Lung microvascular endothelial cell (primary cell): ENCODE data around the gene TTN. TPM values are rescaled to one million over a fixed set of nuclear protein-coding genes. Genes with fewer than 3 reads are reported as not detected.
"Not testable (repeated sequence)": the region's sequence is repeated elsewhere in the genome, so short reads cannot be mapped to it uniquely, and the experiment has no call there.

ENCODE experiments used
- DNase-seq, 2 donors: peaks; one replicate each; pipeline versions ENCODE4 v3.0.0 to v3.0.0-alpha.2; 2010; ENCODE audit warnings: low read depth in 2 of 2
- total RNA-seq: library from RNA; depleted of rRNA; stranded (reverse); fragments of >200 nt; gene quantifications from 2 replicates; pipeline ENCODE4 v1.2.1, GENCODE V29; 2014

Gene TTN
- total RNA-seq, 1 donor from 2014 or later: 0.60 TPM

DNA sequence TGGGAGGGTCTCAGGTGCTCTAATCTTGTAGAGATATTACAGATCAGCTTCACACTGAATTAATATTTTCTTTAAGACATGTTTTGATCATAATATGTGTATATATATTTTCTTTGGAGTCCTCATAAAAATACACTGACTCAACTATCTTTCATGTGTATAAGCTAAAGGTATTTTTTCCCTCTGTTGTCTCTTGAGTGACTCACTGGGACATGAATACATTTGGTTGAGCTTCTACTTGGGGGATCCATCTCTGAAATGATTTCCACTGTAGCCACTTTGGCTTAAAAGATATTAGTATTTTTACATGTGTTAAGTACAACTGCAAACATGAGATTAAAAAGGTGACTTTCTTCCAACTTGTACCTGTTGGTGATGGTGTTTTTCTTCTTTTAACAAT is 140.8 kb downstream of the TTN start:
- no peak for DNase-seq

DNA sequence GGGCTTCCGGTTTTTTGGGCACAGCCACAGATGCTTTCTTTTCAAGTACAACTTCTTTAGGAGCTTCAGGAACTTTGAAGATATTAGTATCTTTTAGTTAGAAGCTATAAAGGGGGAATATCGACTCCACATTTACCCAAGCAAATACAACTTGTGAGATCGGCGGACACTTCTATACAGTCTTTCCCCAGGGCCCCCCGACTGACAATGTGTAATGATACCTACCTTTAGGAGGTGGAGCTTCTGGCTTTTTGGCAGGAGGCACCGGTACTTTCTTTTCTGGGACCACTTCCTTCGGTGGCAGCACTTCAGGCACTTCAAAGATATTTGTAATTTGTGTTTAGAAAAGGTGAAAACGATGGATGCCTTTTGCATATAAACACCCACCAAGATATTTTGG is 148.7 kb downstream of the TTN start:
- not testable (repeated sequence) for DNase-seq

DNA sequence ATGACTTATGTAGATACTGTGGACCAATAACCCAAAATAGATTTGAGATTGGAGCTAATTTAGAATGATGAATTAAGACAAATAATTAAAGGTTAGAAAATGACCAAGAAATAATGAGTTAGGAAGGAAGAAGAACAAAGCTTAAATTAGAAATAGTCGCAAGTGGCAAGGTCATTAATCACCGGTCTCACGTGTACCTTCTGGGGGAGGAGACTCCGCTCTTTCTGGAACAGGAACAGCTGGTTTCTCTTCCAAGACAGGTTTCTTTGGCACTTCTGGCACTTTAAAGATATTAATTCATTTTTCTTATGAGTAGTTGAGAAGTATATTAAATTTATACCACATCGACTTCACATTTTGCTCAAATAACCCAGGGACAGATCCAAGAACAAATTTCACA is 156.7 kb downstream of the TTN start:
- no peak for DNase-seq

DNA sequence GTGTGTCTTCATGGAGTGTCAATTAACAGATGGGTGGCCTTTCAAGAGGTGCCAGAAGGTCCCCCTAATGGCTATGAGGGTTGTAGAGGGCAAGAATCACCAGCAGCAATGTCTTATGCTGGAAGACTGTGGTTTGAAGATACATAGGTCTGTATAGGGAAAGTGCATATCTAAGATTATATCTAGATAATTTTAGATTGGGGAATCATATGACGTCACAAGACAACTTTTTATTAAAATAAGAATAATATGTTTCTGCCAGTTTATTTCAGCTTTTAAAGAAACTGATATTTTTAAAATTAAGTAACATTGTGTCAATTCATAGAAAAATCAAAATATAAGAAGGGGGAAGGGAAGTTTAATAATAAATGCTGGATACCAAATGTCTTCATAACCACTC is 162.3 kb downstream of the TTN start:
- no peak for DNase-seq

DNA sequence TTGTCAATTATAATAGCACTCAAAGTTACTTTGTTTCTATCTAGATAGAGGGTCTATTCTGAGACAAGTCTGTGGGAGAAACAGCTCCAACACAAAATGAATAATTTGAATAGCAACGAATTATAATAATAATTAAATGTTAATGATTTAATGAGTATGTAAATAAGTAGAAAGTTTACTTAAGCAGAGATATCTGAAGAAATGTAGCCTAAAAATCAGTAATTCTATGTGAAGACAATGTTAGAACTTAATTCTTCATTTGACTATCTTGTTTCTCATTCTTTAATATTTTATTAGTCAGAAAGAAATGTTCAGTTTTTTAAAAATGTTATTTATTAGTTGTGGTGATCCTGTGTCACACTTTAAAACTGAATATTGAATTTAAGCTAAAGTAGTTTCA is 165.7 kb downstream of the TTN start:
- no peak for DNase-seq

DNA sequence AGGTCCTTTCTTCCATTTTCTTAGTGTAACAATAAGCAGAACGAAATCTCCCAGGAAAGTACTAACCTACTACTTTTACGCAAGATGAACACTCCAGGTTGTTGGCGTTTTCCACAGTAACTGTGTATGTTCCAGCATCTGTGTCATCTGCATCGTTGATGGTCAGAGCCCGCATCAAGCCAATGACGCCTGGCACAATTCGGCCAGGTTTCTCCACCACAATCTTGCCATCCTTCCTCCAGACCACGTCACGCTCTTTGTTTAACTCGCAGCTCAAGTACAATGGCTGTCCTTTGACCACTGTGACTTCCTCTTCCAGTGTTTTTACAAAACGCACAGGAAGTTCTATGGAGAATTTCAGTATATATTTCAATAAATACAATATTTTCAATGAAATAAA is 171.3 kb downstream of the TTN start:
- no peak for DNase-seq

DNA sequence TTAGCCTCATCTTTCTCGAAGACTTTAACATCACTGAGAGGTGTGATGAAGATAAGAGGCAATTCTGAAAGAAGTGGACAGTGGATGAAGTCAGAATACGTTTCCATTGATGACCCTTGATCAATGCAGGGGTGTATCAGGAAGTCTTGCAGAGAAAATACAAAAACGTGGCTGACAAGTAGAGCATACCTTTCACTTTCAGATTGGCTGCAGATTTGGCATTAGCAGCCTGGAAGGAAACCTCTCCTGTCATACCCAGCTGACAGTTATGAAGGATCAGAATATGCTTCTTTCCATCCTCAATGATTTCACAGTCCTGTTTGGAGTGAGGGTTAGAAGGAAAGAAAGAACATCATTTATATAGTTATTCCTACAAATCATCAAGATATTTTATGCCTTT is 174.5 kb downstream of the TTN start:
- no peak for DNase-seq

DNA sequence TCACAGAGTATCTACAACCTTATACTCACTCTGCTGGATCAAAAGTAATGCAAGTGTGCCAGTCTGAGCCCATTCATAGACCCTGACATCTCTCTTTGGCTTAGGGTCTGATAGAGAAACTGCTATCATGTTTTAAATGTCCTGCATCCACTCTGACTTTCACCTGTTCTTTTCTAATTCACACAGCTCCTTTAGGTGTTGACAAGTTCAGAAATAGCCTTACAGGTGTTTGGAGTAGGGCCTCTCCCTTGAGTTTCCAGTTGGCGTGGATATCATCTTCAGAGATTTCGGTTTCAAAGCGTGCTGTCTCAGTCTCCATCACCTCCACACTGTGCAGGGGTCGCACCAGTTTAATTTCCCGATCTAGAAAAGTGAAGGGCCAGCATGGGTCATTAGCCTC is 176.6 kb downstream of the TTN start:
- no peak for DNase-seq

DNA sequence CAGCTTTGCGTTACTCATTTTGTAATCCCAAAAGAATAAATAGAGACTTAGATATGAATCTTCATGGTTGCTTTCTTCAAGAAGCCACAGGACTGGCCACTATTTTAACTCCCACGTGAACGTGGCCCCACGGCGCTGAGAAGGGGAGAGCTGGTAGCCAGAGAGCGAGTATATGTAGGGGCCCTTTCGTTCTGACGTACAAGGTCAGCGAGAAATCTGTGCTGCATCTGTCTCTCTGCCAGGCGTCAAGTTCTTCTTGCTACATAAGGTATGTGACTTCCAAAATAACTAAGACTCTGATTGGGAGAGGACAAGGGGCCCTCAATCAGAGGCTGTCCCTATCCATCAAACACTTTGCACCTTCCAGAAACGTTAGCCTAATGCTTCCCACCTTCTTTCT is 177.8 kb downstream of the TTN start:
- DNase-seq: no peak

DNA sequence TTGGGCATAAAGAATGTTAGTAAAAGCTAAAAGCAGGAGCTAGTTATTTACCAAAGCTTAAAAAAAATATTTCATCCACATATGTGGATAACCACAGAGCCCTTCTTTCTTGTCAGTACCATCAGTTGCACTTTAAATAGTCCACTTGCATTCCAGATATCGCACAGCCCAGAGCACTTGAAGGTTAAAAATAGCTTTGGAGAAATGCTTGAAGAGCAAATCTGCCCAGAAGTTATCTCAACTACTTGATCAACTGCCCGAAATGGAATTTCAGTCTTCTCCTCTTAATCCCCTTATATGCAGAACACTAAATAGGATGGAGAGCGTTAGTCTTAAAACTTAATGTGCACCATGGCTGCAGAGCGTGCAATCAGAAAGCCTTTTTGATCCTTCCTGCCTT is 178.6 kb downstream of the TTN start:
- DNase-seq: no peak

DNA sequence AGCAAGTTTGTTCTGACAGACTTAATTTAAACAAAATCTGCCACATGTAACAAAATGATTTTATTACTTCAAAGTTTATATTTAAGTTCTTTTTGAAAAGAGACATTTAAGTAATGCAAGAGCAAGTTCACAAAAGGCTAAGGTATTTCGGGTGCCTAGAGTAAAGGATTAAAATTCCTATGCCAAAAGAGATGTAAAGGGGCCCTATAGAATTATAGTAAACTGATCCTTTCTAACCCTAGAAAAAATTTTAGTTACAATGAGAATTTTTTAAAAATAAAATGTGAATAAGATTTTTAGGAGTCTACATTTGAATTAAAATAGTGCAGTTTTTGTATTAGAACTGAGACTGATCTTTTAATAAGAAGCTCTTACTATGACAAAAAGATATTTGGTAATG is 179.8 kb downstream of the TTN start:
- no peak for DNase-seq

DNA sequence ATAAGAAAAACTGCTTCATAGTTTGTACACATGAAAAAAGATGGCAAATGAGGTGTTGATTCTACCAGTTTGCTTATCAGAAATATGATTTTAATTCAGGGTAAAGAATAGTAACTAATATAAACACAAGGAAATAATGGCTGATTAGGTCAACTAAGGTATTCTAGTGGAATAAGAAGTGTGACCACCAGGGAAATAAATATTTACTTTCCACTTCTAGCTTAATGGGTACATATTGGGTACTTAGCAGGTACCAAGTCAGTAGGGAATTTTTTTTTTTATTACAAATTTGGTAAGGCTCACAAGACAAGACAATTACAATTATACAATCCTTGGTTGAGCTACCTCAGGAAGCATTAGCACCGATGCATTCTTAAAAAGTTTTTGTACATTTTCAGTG is 191.3 kb downstream of the TTN start:
- no peak for DNase-seq

DNA sequence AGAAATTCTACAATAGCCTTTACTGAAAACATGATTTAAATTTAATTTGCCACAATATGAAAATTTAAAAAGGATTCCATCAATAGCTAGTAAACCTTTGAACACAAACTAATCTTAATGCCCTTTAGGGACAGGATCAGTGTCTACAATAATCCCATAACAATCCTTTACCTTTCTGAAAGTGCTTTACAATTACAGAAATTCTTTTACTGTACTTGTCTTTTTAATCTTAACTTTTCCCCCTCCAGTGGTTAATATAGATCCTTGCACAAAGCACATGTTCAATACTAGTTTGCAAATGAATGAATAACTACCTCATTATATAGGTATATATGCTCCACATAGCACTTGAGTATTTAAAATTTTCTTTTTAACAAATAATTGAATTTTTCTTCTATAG is 204.3 kb downstream of the TTN start:
- DNase-seq: no peak

DNA sequence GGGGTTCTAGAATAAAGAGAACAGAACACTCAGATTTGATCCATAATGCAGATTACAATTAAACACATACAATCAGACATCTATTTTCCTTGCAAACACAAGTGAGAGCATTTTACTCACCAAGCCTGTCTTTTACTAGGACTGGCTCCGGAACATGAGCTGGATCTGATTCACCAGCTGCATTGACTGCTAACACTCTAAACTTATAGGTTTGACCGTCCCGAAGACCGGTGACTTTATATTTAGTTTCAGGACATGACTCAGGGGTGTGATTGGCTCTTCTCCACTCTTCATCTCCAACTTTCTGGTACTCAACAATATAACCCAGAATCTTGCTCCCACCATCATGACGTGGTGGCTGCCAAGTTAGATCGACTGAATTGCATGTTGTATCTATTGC is 214.6 kb downstream of the TTN start:
- DNase-seq: peak in 1 of 2 donors; percentile 8

DNA sequence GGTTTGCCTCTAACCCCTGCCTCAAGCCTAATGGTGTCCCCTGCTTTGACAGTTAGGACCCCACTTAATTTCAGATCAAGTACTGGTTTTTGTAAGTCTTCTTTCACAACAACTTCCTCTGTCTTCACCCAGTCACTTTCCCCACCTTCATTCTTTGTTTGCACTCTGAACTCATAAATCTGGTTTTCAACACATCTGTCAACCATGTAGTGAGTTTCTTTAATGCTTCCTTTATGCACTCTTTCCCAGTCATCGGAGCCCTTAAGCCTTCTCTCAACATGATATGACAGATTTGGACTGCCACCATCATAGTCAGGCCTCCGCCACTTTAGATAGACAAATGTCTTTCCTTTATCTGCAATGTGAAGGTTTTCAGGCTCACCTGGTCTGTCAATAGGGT is 217.9 kb downstream of the TTN start:
- no peak for DNase-seq

DNA sequence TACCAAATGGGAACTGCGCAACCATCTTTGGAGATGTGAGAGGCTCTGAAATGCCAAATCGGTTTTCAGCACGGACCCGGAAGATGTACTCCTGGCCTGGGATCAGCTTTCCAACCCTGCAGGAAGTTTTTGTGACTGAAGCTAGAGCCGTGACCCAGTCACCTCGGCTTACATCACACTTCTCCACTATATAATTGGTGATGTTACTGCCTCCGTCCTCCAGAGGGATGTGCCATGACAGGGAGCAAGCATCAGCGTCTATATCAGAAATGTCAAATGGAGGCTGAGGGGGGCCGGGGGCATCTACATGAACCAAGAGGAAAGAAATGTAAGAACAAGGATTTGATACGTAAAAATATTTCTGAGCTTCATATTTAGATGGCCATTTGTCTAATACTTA is 222.6 kb downstream of the TTN start:
- DNase-seq: no peak

DNA sequence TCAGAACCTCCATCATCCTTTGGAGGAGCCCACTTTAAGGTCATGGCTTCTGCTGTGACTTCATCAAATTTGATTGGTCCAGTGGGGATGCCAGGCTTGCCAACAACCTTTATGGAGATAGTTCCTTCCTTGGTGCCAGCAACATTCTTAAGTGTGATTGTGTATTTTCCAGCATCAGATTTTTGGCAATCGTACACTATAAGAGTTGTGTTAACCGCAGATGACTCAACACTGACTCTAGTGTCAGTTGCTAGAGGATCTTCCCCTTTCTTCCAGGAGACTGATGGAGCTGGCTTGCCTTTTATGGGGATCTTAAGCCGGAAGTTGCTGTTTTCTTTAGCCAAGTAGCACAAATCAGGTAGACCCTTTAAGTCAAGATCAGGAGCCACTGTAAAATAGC is 228.2 kb downstream of the TTN start:
- peak in 1 of 2 donors; percentile 4 for DNase-seq

DNA sequence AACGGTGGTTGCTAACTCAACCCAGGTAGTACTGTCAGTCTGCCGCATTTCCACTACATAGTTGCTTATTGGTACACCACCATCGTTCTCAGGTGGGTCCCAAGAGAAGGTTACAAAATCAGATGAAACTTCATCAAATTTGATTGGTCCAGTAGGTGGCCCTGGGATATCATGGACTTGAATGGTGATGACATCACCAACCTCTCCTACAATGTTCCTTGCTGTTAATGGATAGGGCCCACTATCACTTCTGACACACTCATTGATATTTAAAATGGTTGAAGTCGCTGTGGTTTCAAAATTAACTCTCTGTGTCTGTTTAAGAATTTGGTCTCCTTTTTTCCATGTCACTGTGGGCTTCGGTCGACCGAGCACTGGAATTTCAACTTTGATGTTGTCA is 232.4 kb downstream of the TTN start:
- no peak for DNase-seq

DNA sequence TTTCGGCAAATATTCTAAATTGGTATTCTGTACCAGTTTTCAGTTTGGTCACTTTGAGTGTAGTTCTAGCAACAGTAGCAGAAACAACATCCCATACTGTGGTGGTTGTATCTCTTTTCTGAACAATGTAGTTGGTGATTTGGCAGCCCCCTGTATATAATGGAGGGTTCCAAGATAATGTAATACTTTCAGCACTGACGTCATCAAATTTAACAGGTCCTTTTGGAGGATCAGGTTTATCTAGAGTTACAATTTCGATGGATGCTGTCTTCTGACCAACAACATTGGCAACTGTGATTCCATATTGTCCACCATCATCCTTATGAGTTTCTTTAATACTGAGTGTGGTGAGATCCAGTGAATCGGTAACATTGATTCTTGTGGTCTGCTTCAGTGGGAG is 239.0 kb downstream of the TTN start:
- no peak for DNase-seq

DNA sequence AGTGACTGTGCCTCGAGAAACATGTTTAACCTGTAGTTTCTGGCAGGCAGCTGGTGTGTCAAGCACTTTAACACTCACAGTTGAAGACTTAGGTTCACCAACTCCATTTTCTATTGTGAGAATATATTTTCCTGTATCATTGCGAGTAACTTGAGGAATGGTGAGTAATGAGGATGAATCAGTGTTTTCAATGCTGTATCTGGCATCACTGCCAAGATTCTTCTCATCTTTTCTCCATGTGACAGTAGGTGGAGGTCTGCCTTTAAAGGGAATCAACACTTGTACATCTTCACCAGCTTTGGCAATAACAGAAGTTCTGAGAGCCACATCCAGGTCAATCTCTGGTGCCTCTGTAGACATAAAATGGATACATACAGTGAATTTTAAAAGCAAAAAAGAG is 254.2 kb downstream of the TTN start:
- DNase-seq: peak in 1 of 2 donors; percentile 70

DNA sequence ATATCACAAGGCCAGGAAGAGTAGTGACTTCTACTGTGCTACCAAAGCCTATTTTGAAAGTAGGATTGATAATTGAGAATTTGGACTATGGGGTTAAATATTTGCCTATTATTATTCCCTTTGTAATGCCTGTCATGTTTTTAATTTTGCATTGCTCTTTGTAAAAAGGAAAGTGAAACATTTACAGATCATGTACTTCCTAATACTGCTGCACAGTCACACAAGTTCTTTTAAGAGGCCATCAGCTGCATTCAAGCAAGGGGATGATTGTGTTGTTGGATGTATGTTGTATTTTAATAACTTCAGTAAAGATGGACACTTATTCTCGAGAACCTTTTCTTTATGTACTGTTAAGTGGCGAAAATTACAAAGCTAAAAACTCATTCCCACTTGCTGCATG is 256.9 kb downstream of the TTN start:
- no peak for DNase-seq

DNA sequence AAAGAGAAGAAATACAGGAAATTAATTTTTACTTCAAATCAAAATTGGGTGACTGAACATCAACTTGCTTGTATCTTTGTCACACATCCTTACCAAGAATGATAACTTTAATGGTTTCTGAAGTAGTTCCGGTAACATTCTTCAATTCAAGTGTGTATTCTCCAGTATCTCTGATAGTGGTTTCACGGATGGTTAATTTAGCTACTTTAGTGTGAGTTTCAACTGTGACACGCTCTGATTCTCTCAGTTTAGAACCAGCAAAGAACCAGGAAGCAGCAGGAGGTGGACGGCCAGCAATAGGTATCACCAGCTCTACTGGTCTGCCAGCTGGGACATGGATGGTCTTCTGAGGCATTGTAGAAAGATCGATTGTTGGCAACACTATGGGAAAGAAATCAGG is 264.7 kb downstream of the TTN start:
- no peak for DNase-seq

DNA sequence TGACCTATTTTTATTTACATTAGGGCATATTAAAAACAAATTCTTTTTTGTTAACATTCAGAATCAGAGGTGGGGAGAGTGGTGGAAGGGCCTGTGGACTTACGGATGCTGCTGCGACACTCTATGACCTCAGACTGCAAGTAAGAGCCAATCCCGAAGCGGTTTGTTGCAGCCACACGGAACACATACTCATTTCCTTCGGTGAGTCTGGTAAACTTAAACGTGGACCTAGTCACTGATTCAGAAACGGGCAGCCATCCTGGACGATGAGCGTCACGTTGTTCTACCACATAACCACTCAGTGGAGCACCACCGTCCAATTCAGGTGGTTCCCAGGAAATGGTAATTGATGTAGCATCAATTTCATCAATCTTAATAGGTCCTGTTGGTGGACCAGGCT is 265.1 kb downstream of the TTN start:
- DNase-seq: no peak

DNA sequence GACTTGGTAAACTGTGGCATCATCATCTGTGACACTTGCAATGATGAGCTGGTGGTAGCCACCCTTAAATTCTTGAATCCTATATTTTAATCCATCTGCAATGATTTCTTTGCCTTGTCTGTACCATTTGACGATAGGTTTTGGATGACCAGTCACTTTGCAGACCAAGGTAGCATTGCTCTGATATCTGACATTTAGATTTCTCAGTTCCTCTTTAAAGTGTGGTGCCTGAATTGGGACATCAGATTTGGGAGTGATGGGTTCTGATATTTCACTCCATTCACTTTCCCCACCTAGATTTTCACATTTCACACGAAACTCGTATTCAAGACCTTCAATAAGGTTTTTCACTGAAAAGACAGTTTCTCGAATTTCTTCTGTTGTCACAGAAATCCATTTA is 271.2 kb downstream of the TTN start:
- DNase-seq: no peak

DNA sequence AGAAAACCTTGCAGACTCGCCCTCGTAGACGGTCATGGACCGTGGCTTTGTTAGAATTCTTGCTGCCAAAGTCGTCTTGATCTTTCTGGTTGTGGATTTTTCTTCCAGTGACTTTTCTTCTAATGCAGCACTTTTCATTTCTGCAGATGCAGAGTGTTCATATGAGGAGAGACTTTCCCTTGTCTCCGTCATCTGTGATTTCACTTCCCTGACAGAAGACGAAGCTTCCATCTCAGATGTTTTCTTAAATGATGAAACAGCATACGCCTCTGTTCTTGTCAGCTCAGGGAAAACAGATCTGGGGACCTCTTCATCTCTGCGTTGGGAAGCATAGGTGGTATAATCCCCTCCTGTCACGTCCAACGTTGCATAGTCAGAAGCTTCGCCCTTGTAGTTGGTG is 276.1 kb downstream of the TTN start:
- DNase-seq: no peak
